Stomach (tissue), 9 donors: ENCODE measurements around the gene MAD2L1BP. TPM values are rescaled to one million over a fixed set of nuclear protein-coding genes. Genes with fewer than 3 reads are reported as not detected.

Source experiments
- DNase-seq, 2 donors: peaks; one replicate each; pipeline versions ENCODE4 v3.0.0 to v3.0.0-alpha.2; 2013 to 2019
- H3K27ac ChIP-seq, 5 donors: fragments of 200-600 bp in 4 of 5; sonication (generic) in 4 of 5; one replicate each; pipeline ENCODE4 v1.5.1; 2013 to 2019; ENCODE audit warnings: mild to moderate bottlenecking in 1 of 5, moderate library complexity in 1 of 5
- H3K27me3 ChIP-seq, 3 donors: fragments of 200-600 bp; sonication (generic); one replicate each; pipeline ENCODE4 v1.5.1; 2017 to 2019; ENCODE audit warnings: mixed run types in 1 of 3
- H3K36me3 ChIP-seq, 4 donors: fragments of 200-600 bp; sonication (generic); 1 replicate in 3 of 4; 2 replicates in 1 of 4; pipeline ENCODE4 v1.5.1; 2016 to 2019
- H3K4me1 ChIP-seq, 4 donors: fragments of 200-600 bp; sonication (generic); one replicate each; pipeline ENCODE4 v1.5.1; 2016 to 2019
- H3K4me3 ChIP-seq, 4 donors: fragments of 200-600 bp; sonication (generic) in 3 of 4; one replicate each; pipeline ENCODE4 v1.5.1; 2016 to 2019; ENCODE audit warnings: mild to moderate bottlenecking in 1 of 4
- H3K9me3 ChIP-seq, 4 donors: fragments of 200-600 bp; sonication (generic); one replicate each; pipeline ENCODE4 v1.5.1; 2016 to 2019
- EP300 ChIP-seq: sonication (generic); formaldehyde crosslinking; IDR thresholded peaks from one replicate; pipeline ENCODE4 v1.6.1; 2017; ENCODE audit warnings: antibody characterized with exemption
- POLR2A ChIP-seq, 4 donors: fragments of 450-650 bp; IDR thresholded peaks; one replicate each; pipeline ENCODE4 v1.6.1; 2016; ENCODE audit warnings: antibody characterized with exemption in 4 of 4, control low read depth in 2 of 4, mild to moderate bottlenecking in 1 of 4, moderate library complexity in 1 of 4
- POLR2AphosphoS5 ChIP-seq, 3 donors: sonication (generic); formaldehyde crosslinking; IDR thresholded peaks; one replicate each; pipeline ENCODE4 v1.6.1; 2016; ENCODE audit warnings: antibody characterized with exemption in 3 of 3
- WGBS, 5 donors: extraction: QIAGEN DNeasy Blood & Tissue Kit in 3 of 5; methylation state at CpG; one replicate each; pipeline versions ENCODE4 v1.1.5 to v1.1.7; 2013 to 2018; 5-methylcytosine and 5-hydroxymethylcytosine counted together
- intact Hi-C: fragments of 100-400 bp; cut with DNase I; formaldehyde crosslinking; loops from one replicate; pipeline ENCODE4 v1.15.1; 2023; ENCODE audit warnings: low total_unique reads
- polyA plus RNA-seq, 3 donors: library from polyadenylated mRNA; stranded (reverse); fragments of 200-250 nt; gene quantifications; one replicate each; pipeline ENCODE4 v1.2.3, GENCODE V29; 2013
- total RNA-seq, 5 donors: library from RNA; depleted of rRNA; stranded (reverse); fragments of >200 nt; gene quantifications; one replicate each; pipeline versions ENCODE4 v1.1.0 to v1.2.3, GENCODE V29; 2014 to 2016
- TF ChIP-seq, protein P1 (sequence below), 7 experiments: fragments of 450-650 bp in 4 of 7; fragments of 200-600 bp in 3 of 7; sonication (generic) in 3 of 7; IDR thresholded peaks; one replicate each; pipeline ENCODE4 v1.5.1; 2016 to 2019; ENCODE audit warnings: antibody characterized with exemption in 7 of 7, control low read depth in 2 of 7, mild to moderate bottlenecking in 1 of 7
- donor health status: healthy with polysubstance abuse.
- donor health status: Bipolar disorder and iron deficiency.
- donor health status: healthy.

MAD2L1BP gene
- total and polyA plus RNA-seq, 8 donors, result 7.8 to 282 (median 22.6) TPM

DNA sequence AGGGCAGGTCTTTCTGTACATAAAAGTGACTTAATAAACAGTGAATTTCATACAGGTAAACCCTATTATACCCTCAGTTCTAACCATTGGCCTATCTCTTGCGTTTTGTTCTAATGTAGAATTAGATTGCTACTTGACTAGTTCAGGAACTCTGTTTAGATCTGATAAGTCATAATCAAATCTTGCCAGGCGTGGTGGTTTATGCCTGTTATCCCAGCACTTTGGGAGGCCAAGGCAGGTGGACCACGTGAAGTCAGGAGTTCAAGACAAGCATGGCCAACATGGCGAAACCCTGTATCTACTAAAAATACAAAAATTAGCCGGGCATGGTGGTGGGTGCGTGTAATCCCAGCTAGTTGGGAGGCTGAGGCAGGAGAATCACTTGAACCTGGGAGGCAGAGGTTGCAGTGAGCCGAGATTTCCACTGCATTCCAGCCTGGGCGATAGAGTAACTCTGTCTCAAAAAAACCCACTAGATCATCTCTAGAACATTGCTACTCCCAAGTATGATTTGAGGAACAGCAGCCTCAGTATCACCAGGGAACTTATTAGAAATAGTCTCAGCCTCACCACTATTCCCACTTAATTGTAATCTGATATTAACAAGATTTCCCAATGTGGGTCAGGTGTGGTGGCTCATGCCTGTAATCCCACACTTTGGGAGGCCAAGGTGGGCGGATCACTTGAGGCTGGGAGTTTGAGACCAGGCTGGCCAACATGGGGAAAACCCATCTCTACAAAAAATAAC, 18.7 kb upstream of the MAD2L1BP start:
- Histone ChIP-seq H3K36me3 (peaks cover 22 to 83% (median 69%) of the 10 kb centered on the region in 4 donors), H3K27ac (no peak overlapping the region), H3K27me3 (no peaks in the 10 kb centered on the region), H3K4me1 (no peaks in the 10 kb centered on the region), H3K9me3 (no peaks in the 10 kb centered on the region), H3K4me3 (no peak overlapping the region)
- intact Hi-C loops, result no loop called here
- TF ChIP-seq, protein P1, sequence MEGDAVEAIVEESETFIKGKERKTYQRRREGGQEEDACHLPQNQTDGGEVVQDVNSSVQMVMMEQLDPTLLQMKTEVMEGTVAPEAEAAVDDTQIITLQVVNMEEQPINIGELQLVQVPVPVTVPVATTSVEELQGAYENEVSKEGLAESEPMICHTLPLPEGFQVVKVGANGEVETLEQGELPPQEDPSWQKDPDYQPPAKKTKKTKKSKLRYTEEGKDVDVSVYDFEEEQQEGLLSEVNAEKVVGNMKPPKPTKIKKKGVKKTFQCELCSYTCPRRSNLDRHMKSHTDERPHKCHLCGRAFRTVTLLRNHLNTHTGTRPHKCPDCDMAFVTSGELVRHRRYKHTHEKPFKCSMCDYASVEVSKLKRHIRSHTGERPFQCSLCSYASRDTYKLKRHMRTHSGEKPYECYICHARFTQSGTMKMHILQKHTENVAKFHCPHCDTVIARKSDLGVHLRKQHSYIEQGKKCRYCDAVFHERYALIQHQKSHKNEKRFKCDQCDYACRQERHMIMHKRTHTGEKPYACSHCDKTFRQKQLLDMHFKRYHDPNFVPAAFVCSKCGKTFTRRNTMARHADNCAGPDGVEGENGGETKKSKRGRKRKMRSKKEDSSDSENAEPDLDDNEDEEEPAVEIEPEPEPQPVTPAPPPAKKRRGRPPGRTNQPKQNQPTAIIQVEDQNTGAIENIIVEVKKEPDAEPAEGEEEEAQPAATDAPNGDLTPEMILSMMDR (IDR thresholded peaks at IDR 0.05), result no peak
- no peak for TF ChIP-seq EP300
- no peak for TF ChIP-seq POLR2A (IDR thresholded peaks at IDR 0.05)
- TF ChIP-seq POLR2AphosphoS5 (IDR thresholded peaks at IDR 0.05), result no peak
- no peak for DNase-seq
- 81 to 91% (median 81%) methylated on average over 9 of the region's 9 CpGs for WGBS, 5 donors

DNA sequence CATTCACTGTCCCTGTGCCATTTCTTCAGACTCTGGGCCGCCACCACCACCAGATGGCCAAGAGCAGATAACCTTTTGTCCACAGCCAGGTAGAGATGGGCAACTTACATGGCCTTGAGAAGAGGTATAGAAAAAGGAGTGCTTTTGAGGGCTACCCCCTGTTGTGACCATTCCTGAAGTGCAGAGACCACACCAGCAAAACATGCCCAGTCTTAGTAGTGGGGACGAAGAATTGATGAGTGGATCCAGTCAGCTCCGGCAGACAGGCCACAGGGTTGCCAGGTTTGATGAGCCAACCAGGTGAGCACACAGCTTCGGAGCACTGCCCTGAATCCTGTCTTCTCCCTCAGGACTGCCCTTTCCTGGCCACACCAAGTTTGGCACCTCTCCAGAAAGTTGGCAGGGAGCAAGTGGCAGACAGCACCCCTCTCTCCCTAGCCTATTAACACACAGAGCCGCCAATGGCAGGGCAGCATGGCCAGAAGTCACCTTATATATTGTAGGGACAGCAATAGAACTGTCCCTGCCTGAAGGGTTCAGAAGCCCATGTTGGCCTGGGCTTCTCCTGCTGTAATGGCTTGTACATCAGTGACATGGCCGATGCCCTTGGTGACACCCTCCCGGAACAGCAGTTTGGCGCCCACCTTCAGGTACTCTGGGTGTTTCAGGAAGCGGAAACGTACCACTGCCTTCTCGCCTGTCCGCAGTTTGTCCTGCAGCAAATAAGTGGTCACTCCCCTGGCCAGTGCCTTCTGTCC, 14.4 kb upstream of the MAD2L1BP start:
- Histone ChIP-seq H3K4me3 (no peak overlapping the region), H3K9me3 (no peaks in the 10 kb centered on the region), H3K36me3 (peaks cover 53 to 87% (median 81%) of the 10 kb centered on the region in 4 donors), H3K27ac (no peak overlapping the region), H3K27me3 (no peaks in the 10 kb centered on the region), H3K4me1 (peaks cover 0 to 11% (median 3%) of the 10 kb centered on the region in 4 donors)
- intact Hi-C loops, result no loop called here
- 88 to 97% (median 93%) methylated on average over 11 to 12 of the region's 12 CpGs for WGBS, 5 donors
- TF ChIP-seq, protein P1 (IDR thresholded peaks at IDR 0.05), result no peak
- TF ChIP-seq POLR2A (IDR thresholded peaks at IDR 0.05) (no peak), POLR2AphosphoS5 (IDR thresholded peaks at IDR 0.05) (no peak)
- no peak for DNase-seq

DNA sequence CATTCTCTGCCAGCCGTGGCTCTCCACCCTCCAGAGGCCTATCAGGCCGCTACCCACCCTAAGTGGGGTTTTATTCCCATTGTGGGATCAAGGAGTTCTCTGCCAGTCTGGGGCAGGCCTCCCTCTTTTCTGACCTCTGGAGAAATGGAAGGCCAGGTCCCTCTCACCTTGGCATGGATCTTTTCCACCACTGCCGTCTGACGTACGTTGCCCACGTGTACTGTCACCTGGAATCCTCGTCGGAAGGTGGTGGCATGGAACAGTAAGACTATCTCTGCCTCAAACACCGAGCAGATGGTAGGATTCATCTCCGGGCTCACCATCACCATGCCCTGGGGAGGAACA, 13.8 kb upstream of the MAD2L1BP start:
- peaks cover 53 to 91% (median 82%) of the 10 kb centered on the region in 4 donors for H3K36me3 ChIP-seq
- DNase-seq, result no peak
- H3K9me3 ChIP-seq, result no peaks in the 10 kb centered on the region
- H3K4me3 ChIP-seq, result no peak overlapping the region
- no peak overlapping the region for H3K27ac ChIP-seq
- H3K27me3 ChIP-seq, result no peaks in the 10 kb centered on the region
- TF ChIP-seq EP300 (no peak), POLR2A (IDR thresholded peaks at IDR 0.05) (no peak), POLR2AphosphoS5 (IDR thresholded peaks at IDR 0.05) (no peak)
- TF ChIP-seq, protein P1 (IDR thresholded peaks at IDR 0.05), result no peak
- WGBS, 5 donors, result 87 to 96% (median 94%) methylated on average over 10 of the region's 10 CpGs
- peaks cover 1 to 16% (median 7%) of the 10 kb centered on the region in 4 donors for H3K4me1 ChIP-seq
- intact Hi-C loops, result no loop called here

- Histone ChIP-seq H3K27ac (no peak overlapping the region), H3K27me3 (no peaks in the 10 kb centered on the region), H3K4me1 (peaks cover 9 to 24% (median 14%) of the 10 kb centered on the region in 4 donors), H3K36me3 (peaks cover 53 to 91% (median 82%) of the 10 kb centered on the region in 4 donors), H3K9me3 (no peaks in the 10 kb centered on the region), H3K4me3 (no peak overlapping the region)
- no peak for DNase-seq
- no peak for TF ChIP-seq POLR2AphosphoS5 (IDR thresholded peaks at IDR 0.05)
- 90 to 96% (median 94%) methylated on average over 10 of the region's 10 CpGs for WGBS, 5 donors
- intact Hi-C loops, result no loop called here
Measured at GRCh38 chr6:43622541-43622940, 13.1 kb upstream of the MAD2L1BP start.
